ENCODE data around the gene MAP3K5.

The MAP3K5 gene

GRCh38 chr6:136517002-136517401, 275.3 kb downstream of the MAP3K5 start:
- DNase-seq (ENCODE audit: low read depth) = peak; percentile 86
- no peak overlapping the region for H3K4me3 ChIP-seq (ENCODE audit: low read length)
- TF ChIP-seq, protein P1, sequence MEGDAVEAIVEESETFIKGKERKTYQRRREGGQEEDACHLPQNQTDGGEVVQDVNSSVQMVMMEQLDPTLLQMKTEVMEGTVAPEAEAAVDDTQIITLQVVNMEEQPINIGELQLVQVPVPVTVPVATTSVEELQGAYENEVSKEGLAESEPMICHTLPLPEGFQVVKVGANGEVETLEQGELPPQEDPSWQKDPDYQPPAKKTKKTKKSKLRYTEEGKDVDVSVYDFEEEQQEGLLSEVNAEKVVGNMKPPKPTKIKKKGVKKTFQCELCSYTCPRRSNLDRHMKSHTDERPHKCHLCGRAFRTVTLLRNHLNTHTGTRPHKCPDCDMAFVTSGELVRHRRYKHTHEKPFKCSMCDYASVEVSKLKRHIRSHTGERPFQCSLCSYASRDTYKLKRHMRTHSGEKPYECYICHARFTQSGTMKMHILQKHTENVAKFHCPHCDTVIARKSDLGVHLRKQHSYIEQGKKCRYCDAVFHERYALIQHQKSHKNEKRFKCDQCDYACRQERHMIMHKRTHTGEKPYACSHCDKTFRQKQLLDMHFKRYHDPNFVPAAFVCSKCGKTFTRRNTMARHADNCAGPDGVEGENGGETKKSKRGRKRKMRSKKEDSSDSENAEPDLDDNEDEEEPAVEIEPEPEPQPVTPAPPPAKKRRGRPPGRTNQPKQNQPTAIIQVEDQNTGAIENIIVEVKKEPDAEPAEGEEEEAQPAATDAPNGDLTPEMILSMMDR (IDR thresholded peaks at IDR 0.05; ENCODE audit: insufficient read depth, low read depth, low read length, missing control alignments) = no peak

DNA sequence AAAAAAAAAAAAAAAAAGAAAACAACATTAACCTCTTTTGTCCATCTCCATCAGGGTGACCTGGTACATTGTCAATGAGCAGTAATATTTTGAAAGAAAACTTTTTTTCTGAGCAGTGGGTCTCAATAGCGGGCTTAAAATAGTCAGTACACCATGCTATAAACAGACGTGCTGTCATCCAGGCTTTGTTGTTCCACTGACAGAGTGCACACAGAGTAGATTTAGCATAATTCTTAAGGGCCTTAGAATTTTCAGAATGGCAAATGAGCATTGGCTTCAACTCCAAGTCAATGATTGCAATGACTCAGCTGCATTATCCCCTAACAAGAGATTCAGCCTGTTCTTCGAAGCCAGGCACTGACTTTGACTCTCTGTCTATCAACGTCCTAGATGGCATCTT, 277.7 kb downstream of the MAP3K5 start:
- DNase-seq (ENCODE audit: low read depth) = no peak
- H3K4me3 ChIP-seq (ENCODE audit: low read length) = no peak overlapping the region
- TF ChIP-seq, protein P1 (IDR thresholded peaks at IDR 0.05; ENCODE audit: insufficient read depth, low read depth, low read length, missing control alignments) = no peak

- no peak overlapping the region for H3K4me3 ChIP-seq (ENCODE audit: low read length)
- TF ChIP-seq, protein P1 (IDR thresholded peaks at IDR 0.05; ENCODE audit: insufficient read depth, low read depth, low read length, missing control alignments) = no peak
- no peak for DNase-seq (ENCODE audit: low read depth)
Observed at GRCh38 chr6:136511926-136512325, 280.4 kb downstream of the MAP3K5 start.

GRCh38 chr6:136511397-136511796, 280.9 kb downstream of the MAP3K5 start:
- TF ChIP-seq, protein P1 (IDR thresholded peaks at IDR 0.05; ENCODE audit: insufficient read depth, low read depth, low read length, missing control alignments) = no peak
- no peak overlapping the region for H3K4me3 ChIP-seq (ENCODE audit: low read length)
- DNase-seq (ENCODE audit: low read depth) = peak; percentile 47

DNA sequence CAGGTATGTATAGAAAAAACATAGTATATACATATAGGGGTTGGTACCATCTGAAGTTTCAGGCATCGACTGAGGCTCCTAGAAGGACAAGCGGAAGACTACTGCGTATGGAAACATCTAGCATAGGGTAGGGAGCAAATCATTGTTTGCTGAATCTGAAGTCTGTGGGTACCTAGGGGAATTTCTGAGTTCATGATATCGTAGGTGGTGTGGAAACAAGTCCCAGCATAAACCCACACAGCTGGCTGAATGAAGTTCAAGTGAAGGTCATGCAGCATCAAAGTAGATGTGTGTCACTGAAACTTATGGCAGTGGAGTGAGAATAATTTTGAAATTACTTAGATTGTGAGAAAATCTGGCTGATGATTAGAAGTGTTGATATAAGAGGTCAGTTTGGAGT, 281.5 kb downstream of the MAP3K5 start:
- peak; percentile 24 for DNase-seq (ENCODE audit: low read depth)
- TF ChIP-seq, protein P1 (IDR thresholded peaks at IDR 0.05; ENCODE audit: insufficient read depth, low read depth, low read length, missing control alignments) = no peak
- no peak overlapping the region for H3K4me3 ChIP-seq (ENCODE audit: low read length)

DNA sequence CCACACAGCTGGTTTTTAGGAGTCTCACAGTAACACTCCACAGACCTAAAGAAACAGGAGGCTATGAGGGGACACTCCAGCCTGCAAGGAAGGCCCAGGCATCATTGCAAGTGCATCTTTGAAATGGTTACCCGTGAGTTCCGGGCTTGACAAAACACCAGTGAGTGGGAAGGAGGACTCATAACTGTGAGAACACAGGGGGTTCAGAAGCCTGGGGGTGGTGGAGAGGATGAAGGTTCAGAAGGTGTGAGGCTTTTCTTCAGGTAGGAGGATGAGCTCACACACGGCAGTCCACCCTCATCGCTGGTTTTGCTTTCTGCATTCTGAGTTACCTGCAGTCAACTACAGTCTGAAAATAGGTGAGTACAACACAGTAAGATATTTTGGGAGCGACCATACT, 282.0 kb downstream of the MAP3K5 start:
- no peak for DNase-seq (ENCODE audit: low read depth)
- TF ChIP-seq, protein P1 (IDR thresholded peaks at IDR 0.05; ENCODE audit: insufficient read depth, low read depth, low read length, missing control alignments) = no peak

DNA sequence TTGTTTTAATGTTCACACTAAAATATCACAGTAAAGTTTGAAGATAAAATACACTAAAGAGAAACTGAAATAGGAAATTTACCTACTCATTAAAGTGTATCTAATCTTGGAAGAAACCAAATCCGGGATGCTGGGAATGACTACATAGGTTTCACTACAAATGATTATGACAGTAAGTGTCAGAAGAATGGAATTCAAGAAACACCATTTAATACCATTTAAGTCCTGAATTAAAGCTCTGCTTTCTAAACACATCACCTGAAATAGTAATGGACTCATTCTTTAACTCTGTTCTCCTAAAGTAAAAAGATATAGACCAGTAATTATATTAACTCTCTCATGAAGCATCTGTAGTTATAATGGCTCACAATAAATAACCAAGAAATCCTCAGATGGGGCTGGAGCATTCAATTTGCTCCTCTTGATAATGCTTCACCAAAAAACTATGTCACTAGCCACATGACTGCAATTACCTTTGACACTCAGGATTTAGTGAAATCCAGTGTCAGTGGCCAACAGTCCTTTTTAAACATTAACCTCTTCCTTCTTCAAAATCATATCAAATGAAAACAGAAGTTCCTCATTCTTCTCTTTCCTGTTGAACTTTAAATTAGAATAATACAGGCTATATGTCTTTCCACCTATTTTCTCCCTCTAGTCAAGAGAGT, 283.4 kb downstream of the MAP3K5 start:
- peak; percentile 46 for DNase-seq (ENCODE audit: low read depth)
- TF ChIP-seq, protein P1 (IDR thresholded peaks at IDR 0.05; ENCODE audit: insufficient read depth, low read depth, low read length, missing control alignments) = no peak
- H3K4me3 ChIP-seq (ENCODE audit: low read length) = no peak overlapping the region

More for the DNA sequence above, 282.0 kb downstream of the MAP3K5 start:
- H3K4me3 ChIP-seq (ENCODE audit: low read length) = no peak overlapping the region
